Germinal center (tissue), 1 donor: ENCODE results near the gene DSCAML1.

Source experiments
- DNase-seq: peaks from one replicate; pipeline ENCODE4 v3.0.0; 2012; ENCODE audit warnings: mixed read lengths, low spot score

The DSCAML1 gene

GRCh38 chr11:117663821-117664220, 133.2 kb downstream of the DSCAML1 start:
- no peak for DNase-seq

- no peak for DNase-seq
These were observed 133.6 kb downstream of the DSCAML1 start for GRCh38 chr11:117663414-117663813.

- no peak for DNase-seq
These were observed 134.2 kb downstream of the DSCAML1 start for GRCh38 chr11:117662671-117663269.

GRCh38 chr11:117662255-117662654, 134.8 kb downstream of the DSCAML1 start:
- DNase-seq, result no peak

GRCh38 chr11:117658809-117659208, 138.2 kb downstream of the DSCAML1 start:
- no peak for DNase-seq

GRCh38 chr11:117657794-117658193, 139.2 kb downstream of the DSCAML1 start:
- no peak for DNase-seq

- DNase-seq, result no peak
These were observed 142.4 kb downstream of the DSCAML1 start for GRCh38 chr11:117654281-117655255.

- no peak for DNase-seq
These were observed 144.5 kb downstream of the DSCAML1 start for GRCh38 chr11:117652521-117652920.

- DNase-seq, result no peak
These were observed 147.5 kb downstream of the DSCAML1 start for GRCh38 chr11:117649296-117650055.

- DNase-seq, result no peak
These were observed 149.1 kb downstream of the DSCAML1 start for GRCh38 chr11:117647872-117648271.

- no peak for DNase-seq
These were observed 149.8 kb downstream of the DSCAML1 start for GRCh38 chr11:117647207-117647606.

GRCh38 chr11:117646411-117646810, 150.6 kb downstream of the DSCAML1 start:
- DNase-seq, result no peak

- no peak for DNase-seq
These were observed 152.4 kb downstream of the DSCAML1 start for GRCh38 chr11:117644403-117645155.

GRCh38 chr11:117643606-117644300, 153.3 kb downstream of the DSCAML1 start:
- DNase-seq, result no peak

GRCh38 chr11:117642835-117643234, 154.2 kb downstream of the DSCAML1 start:
- DNase-seq, result no peak

- no peak for DNase-seq
These were observed 154.6 kb downstream of the DSCAML1 start for GRCh38 chr11:117642396-117642795.

GRCh38 chr11:117641008-117641915, 155.8 kb downstream of the DSCAML1 start:
- DNase-seq, result no peak

GRCh38 chr11:117640041-117640440, 157.0 kb downstream of the DSCAML1 start:
- DNase-seq, result no peak

GRCh38 chr11:117639601-117640000, 157.4 kb downstream of the DSCAML1 start:
- DNase-seq, result no peak

GRCh38 chr11:117638911-117639543, 158.0 kb downstream of the DSCAML1 start:
- DNase-seq, result no peak
